Kidney (tissue), 14 donors: Measurements from ENCODE around the gene NR2F1-AS1. TPM values are rescaled to one million over a fixed set of nuclear protein-coding genes. Genes with fewer than 3 reads are reported as not detected.

Experiments
- DNase-seq, 5 donors: peaks; one replicate each; pipeline ENCODE4 v3.0.0-alpha.2; 2013 to 2020
- FAIRE-seq: peaks from 2 replicates; lab custom pipeline; 2012; peaks lifted over from hg19 to GRCh38; lab: Jason Lieb, UNC
- H3K27ac ChIP-seq, 2 donors: one replicate each; pipeline ENCODE4 v1.7.0; 2013; ENCODE audit warnings: low read depth in 2 of 2, low read length in 2 of 2, inconsistent platforms in 1 of 2
- H3K27me3 ChIP-seq: one replicate; pipeline ENCODE4 v1.7.1; 2013; ENCODE audit warnings: low read length, inconsistent platforms; ENCODE audit not compliant: control insufficient read depth, insufficient read depth
- H3K36me3 ChIP-seq, 3 donors: one replicate each; pipeline versions ENCODE4 v1.7.0 to v1.7.1; 2013; ENCODE audit warnings: low read length in 3 of 3, control low read depth in 1 of 3, inconsistent platforms in 1 of 3; ENCODE audit not compliant: insufficient read depth in 3 of 3, control insufficient read depth in 2 of 3
- H3K4me1 ChIP-seq, 3 donors: one replicate each; pipeline versions ENCODE4 v1.7.0 to v1.7.1; 2013; ENCODE audit warnings: low read length in 3 of 3, inconsistent platforms in 1 of 3, low read depth in 1 of 3; ENCODE audit not compliant: control insufficient read depth in 2 of 3, insufficient read depth in 2 of 3
- H3K4me3 ChIP-seq, 3 donors: one replicate each; pipeline versions ENCODE4 v1.7.0 to v1.8.1; 2013; ENCODE audit warnings: low read length in 3 of 3, control low read depth in 1 of 3, inconsistent platforms in 1 of 3
- H3K9ac ChIP-seq, 3 donors: one replicate each; pipeline versions ENCODE4 v1.7.0 to v1.7.1; 2013; ENCODE audit warnings: low read length in 3 of 3, control low read depth in 1 of 3, inconsistent platforms in 1 of 3
- H3K9me3 ChIP-seq, 3 donors: one replicate each; pipeline versions ENCODE4 v1.7.0 to v1.7.1; 2013; ENCODE audit warnings: low read length in 3 of 3, control low read depth in 1 of 3, inconsistent platforms in 1 of 3; ENCODE audit not compliant: control insufficient read depth in 2 of 3, insufficient read depth in 1 of 3
- intact Hi-C: fragments of 100-400 bp; cut with DNase I; formaldehyde crosslinking; loops from one replicate; pipeline ENCODE4 v1.11.1; 2022
- polyA plus RNA-seq: library from polyadenylated mRNA; stranded (reverse); fragments of 350-450 nt; fragmentation: Illumina TruSeq; extraction: RNeasy Lipid Tissue Mini Kit (QIAGEN cat#74804); gene quantifications from one replicate; pipeline ENCODE4 v1.2.3, GENCODE V29; 2014; ENCODE audit warnings: low read depth, low replicate concordance; ENCODE audit not compliant: insufficient read depth
- total RNA-seq: library from RNA; stranded (reverse); fragmentation: NEBNext Ultra II Directional; extraction: Animal tissue kit (Norgen Biotek cat#: 25700); gene quantifications from one replicate; pipeline ENCODE4 v1.2.1, GENCODE V29; 2021
- TF ChIP-seq, protein P1 (sequence below): IDR thresholded peaks from 3 replicates; pipeline ENCODE4 v1.5.1; 2012; ENCODE audit warnings: mild to moderate bottlenecking, moderate library complexity, borderline replicate concordance; ENCODE audit not compliant: insufficient read depth; ENCODE audit errors: extremely low read depth
- donor health status: control.
- donor health status: control.
- donor health status: control.
- donor health status: control.
- donor health status: control.
- donor health status: DM: yes; HTN: yes; CAD: no.
- donor health status: Normal renal cell carcinoma (clear cell type).

The NR2F1-AS1 gene
- total and polyA plus RNA-seq, 2 donors from 2014 or later, result 13.0 to 16.0 TPM

DNA sequence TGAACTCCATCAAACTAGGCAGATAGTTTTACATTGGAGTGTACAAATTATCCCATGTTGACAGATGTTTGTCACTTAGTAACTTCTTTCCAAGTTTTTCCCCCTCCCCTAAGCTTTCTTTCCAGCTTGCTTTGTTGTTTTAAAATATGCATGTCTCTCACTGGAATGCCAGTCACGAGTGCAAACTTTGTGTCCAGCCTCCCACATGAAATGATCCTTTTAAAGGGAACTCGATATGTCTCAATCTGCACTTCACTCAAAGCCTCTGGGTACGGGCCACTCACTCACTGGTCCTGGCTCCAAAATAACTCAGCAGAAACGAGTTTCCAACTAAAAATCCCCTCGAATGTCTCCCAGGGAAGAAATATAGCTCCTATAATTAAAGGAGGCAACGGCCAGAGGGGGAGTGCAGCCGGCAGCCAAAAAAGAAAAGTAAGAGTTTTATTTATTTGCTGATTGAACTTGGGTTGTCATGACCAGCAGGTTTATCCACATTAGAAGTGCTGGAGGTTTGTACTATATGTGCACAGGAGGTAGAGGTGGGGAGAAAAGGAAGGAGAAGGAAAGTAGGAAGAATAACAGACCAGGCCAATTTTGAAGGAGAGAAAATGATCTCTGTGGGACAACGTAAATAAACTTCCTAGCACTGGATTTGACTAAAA lies 19.5 kb upstream of the NR2F1-AS1 start:
- H3K4me3 ChIP-seq, result peak overlapping the region; percentile 14 to 51 (median 45)
- peak overlapping the region in 1 of 3 donors; percentile 58 for H3K9ac ChIP-seq
- no peaks in the 10 kb centered on the region for H3K36me3 ChIP-seq
- peaks cover 2% of the 10 kb centered on the region for H3K27me3 ChIP-seq
- DNase-seq (peak in 4 of 5 donors; percentile 89 to 97 (median 92)), FAIRE-seq (no peak)
- H3K9me3 ChIP-seq, result no peaks in the 10 kb centered on the region
- H3K27ac ChIP-seq, result peak overlapping the region; percentile 39 to 56
- intact Hi-C loops, result loop anchor here (10.0 kb wide), 1 partner anchor 204 kb away; no protein-coding TSS in a partner anchor
- TF ChIP-seq, protein P1, sequence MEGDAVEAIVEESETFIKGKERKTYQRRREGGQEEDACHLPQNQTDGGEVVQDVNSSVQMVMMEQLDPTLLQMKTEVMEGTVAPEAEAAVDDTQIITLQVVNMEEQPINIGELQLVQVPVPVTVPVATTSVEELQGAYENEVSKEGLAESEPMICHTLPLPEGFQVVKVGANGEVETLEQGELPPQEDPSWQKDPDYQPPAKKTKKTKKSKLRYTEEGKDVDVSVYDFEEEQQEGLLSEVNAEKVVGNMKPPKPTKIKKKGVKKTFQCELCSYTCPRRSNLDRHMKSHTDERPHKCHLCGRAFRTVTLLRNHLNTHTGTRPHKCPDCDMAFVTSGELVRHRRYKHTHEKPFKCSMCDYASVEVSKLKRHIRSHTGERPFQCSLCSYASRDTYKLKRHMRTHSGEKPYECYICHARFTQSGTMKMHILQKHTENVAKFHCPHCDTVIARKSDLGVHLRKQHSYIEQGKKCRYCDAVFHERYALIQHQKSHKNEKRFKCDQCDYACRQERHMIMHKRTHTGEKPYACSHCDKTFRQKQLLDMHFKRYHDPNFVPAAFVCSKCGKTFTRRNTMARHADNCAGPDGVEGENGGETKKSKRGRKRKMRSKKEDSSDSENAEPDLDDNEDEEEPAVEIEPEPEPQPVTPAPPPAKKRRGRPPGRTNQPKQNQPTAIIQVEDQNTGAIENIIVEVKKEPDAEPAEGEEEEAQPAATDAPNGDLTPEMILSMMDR, result no peak
- H3K4me1 ChIP-seq, result peaks cover 0 to 8% (median 5%) of the 10 kb centered on the region in 3 donors

DNA sequence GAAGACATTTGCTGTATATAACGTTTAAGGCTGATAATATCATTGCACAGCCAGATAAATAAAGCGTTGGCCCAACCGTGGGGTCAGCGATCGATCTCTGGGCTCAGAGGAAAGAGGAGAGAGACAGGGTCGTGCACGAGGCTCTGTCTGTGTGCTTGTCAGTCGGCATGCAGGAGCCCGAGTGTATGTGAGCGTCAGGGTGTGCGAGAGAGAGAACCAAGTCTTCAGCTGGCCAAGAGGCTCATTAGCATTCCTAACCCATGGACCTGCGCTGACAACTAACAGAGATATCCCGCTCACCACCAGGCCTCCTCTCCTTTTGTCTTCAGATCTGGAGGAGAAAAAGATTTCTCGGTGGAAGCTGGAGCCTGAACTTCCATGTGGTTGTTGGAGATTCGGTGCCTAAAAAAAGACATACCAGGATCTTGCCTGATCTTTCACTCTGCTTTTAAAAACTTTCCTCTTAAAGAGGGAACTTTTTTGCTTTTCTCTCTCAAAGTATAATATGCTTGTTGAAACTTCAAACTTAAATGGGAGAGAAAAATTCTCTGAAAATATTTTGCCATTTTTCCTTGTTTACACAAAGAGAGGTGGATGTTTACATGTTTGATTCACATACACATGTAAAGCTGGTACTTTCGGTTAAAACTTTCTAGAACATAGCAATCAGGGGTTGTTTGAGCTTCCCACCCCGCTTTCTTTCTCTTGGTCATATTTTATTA lies 18.5 kb upstream of the NR2F1-AS1 start:
- intact Hi-C loops, result loop anchor here (10.0 kb wide), 1 partner anchor 205 kb away; no protein-coding TSS in a partner anchor
- FAIRE-seq, result no peak
- TF ChIP-seq, protein P1, result no peak
- H3K9me3 ChIP-seq, result no peaks in the 10 kb centered on the region
- peaks cover 0 to 8% (median 5%) of the 10 kb centered on the region in 3 donors for H3K4me1 ChIP-seq
- H3K9ac ChIP-seq, result peak overlapping the region; percentile 24 to 55 (median 31)
- peaks cover 0 to 1% (median 0%) of the 10 kb centered on the region in 3 donors for H3K36me3 ChIP-seq
- H3K27ac ChIP-seq, result peak overlapping the region; percentile 60 to 63
- peak in 4 of 5 donors; percentile 75 to 87 (median 86) for DNase-seq
- no peaks in the 10 kb centered on the region for H3K27me3 ChIP-seq
- H3K4me3 ChIP-seq, result peak overlapping the region; percentile 35 to 51 (median 37)

DNA sequence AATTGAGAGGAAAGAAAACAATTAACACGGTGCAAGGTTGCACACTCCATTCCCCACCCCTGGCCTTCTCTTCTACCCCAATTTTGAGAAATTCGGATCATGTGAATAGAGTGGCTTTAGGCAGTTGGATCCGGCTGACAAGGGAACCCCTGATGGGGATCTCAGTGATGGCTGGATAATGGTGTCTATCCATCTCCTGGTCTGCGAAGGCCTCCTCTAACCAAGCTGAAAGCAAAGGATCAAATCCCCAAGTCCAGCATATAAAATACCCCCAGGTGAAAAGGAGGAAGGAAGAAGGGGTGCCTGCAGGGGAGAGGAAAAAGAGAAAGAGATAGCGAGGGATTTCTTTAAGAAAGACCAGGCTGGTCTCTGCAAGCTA lies 18.0 kb upstream of the NR2F1-AS1 start:
- intact Hi-C loops, result no loop called here
- peak overlapping the region in 2 of 3 donors; percentile 24 to 31 for H3K9ac ChIP-seq
- TF ChIP-seq, protein P1, result no peak
- no peaks in the 10 kb centered on the region for H3K9me3 ChIP-seq
- no peaks in the 10 kb centered on the region for H3K27me3 ChIP-seq
- FAIRE-seq (no peak), DNase-seq (peak in 2 of 5 donors; percentile 42)
- H3K27ac ChIP-seq, result peak overlapping the region; percentile 60 to 63
- peak overlapping the region; percentile 35 to 51 (median 37) for H3K4me3 ChIP-seq
- peaks cover 0 to 4% (median 0%) of the 10 kb centered on the region in 3 donors for H3K36me3 ChIP-seq
- peaks cover 0 to 8% (median 5%) of the 10 kb centered on the region in 3 donors for H3K4me1 ChIP-seq
